RWPE2 (cell line): ENCODE measurements around the gene FBXW2.

Experiments
- ATAC-seq: fragments of 200-7000 bp; cut with Tn5 transposase; 3 replicates; pipeline ENCODE4 v1.9.1; 2021; ENCODE audit warnings: low read depth
- DNase-seq: peaks from one replicate; pipeline ENCODE4 v3.0.0-alpha.2; 2020; ENCODE audit warnings: low spot score
- H3K27ac ChIP-seq: fragments of 450-650 bp; 2 replicates; pipeline ENCODE4 v1.5.1; 2017; ENCODE audit warnings: mild to moderate bottlenecking; ENCODE audit not compliant: poor library complexity, severe bottlenecking
- H3K27me3 ChIP-seq: fragments of 250-450 bp; sonication (Bioruptor Pico); 2 replicates; pipeline ENCODE4 v1.5.1; 2021; ENCODE audit warnings: mild to moderate bottlenecking, moderate library complexity; ENCODE audit not compliant: insufficient read depth, poor library complexity, severe bottlenecking
- H3K36me3 ChIP-seq: fragments of 250-450 bp; sonication (Bioruptor Pico); 2 replicates; pipeline ENCODE4 v1.5.1; 2020; ENCODE audit warnings: low read depth, mild to moderate bottlenecking, moderate library complexity
- H3K4me1 ChIP-seq: fragments of 250-450 bp; sonication (Bioruptor Pico); 2 replicates; pipeline ENCODE4 v1.5.1; 2021; ENCODE audit warnings: mild to moderate bottlenecking, moderate library complexity; ENCODE audit not compliant: insufficient read depth, poor library complexity, severe bottlenecking
- H3K4me3 ChIP-seq: fragments of 250-450 bp; sonication (Bioruptor Pico); 2 replicates; pipeline ENCODE4 v1.5.1; 2021; ENCODE audit warnings: mild to moderate bottlenecking, moderate library complexity; ENCODE audit not compliant: severe bottlenecking
- H3K9me3 ChIP-seq: fragments of 250-450 bp; sonication (Bioruptor Pico); 2 replicates; pipeline ENCODE4 v1.5.1; 2021; ENCODE audit warnings: mild to moderate bottlenecking, moderate library complexity; ENCODE audit not compliant: severe bottlenecking
- TF ChIP-seq, protein P1 (sequence below): fragments of 450-650 bp; IDR thresholded peaks from one replicate; pipeline ENCODE4 v1.5.1; 2017; ENCODE audit warnings: mild to moderate bottlenecking, moderate library complexity; ENCODE audit not compliant: poor library complexity, severe bottlenecking

FBXW2 gene, protein sequence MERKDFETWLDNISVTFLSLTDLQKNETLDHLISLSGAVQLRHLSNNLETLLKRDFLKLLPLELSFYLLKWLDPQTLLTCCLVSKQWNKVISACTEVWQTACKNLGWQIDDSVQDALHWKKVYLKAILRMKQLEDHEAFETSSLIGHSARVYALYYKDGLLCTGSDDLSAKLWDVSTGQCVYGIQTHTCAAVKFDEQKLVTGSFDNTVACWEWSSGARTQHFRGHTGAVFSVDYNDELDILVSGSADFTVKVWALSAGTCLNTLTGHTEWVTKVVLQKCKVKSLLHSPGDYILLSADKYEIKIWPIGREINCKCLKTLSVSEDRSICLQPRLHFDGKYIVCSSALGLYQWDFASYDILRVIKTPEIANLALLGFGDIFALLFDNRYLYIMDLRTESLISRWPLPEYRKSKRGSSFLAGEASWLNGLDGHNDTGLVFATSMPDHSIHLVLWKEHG

DNA sequence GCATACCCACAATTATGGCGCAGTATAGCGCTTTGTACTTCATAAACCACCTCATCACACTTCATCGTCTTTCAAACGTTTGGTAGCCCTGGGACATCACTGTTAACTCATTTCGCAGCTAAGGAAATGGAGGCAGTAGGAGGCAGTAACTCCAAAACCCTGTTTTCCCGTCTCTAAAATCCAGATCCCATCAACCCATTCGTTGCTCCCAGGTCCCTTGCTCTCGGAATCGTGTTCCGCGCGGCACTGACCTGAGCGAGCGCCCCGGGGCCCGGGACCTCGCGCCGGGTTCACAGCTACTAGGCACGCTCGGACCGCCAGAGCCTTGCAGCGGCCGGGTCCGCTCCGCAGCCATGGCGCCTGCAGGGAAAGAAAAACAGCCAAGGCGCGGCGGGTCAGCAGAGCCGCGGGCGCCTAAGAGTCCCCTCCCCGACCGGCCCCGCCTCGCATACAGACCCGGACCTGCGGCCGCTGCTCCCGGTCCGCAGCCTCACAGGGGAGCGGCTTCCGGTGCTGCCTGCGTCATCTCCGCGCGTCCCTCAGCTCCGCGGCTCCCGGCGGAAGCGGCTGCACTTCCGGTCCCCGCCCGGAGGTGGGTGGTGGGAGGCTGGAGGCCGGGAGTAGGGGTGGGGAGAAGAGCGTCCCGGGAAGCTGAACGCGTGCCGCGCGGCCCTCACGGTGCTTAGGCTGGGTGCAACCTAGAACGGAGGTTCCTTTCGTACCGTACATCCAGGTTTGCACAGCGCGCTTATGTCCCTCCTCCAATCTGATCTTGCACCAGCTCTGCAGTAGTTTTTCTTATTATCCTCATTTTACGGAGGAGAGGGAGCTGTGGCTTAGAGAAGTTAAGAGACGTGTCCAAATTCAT, at the start of gene FBXW2:
Gene FBXW2 (minus strand): TSS at position 519 of the 868 bp plus-strand sequence. CDS start 5,158 bp downstream, outside the sequence.
- peaks cover 39% of the 10 kb centered on the region for H3K36me3 ChIP-seq

DNA sequence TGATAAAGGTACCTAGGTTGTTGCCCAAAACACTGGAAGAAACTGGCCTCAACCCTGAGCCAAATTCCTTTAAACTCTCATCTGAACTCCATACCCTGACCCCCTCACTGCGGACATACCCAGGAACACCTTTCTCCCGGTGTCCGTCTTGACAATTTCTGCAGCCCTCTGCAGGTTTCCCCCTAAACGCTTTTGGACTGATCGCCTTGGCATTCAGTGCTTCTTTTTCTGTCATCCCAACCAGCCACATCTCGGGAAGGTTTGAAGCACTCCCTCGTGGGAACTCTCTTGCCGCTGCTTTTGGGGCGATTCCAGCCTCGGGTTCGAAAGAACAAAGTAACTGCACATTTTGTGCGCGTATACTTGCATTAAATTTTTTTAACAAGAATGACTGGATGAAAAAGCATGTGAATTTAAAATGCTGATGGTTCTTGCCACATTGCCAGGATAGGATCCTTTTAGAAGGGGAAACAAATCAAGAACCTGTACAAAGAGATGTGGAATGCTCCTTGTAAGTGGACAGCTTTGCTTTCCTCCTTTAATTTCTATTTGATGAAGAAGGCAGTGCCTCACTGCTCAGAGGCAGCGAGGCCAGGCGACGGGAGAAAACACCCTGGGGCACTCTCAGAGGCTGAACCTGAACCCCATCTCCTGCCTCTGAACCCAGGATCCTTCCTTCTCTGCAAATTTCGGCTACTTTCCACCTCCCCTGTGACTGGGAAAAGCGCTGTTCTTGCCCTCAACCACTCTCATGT, 48.9 kb upstream of the FBXW2 start:
- TF ChIP-seq, protein P1, sequence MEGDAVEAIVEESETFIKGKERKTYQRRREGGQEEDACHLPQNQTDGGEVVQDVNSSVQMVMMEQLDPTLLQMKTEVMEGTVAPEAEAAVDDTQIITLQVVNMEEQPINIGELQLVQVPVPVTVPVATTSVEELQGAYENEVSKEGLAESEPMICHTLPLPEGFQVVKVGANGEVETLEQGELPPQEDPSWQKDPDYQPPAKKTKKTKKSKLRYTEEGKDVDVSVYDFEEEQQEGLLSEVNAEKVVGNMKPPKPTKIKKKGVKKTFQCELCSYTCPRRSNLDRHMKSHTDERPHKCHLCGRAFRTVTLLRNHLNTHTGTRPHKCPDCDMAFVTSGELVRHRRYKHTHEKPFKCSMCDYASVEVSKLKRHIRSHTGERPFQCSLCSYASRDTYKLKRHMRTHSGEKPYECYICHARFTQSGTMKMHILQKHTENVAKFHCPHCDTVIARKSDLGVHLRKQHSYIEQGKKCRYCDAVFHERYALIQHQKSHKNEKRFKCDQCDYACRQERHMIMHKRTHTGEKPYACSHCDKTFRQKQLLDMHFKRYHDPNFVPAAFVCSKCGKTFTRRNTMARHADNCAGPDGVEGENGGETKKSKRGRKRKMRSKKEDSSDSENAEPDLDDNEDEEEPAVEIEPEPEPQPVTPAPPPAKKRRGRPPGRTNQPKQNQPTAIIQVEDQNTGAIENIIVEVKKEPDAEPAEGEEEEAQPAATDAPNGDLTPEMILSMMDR, result no peak
- Histone ChIP-seq H3K4me1 (peaks cover 3% of the 10 kb centered on the region), H3K27ac (peak overlapping the region; percentile 77), H3K9me3 (no peaks in the 10 kb centered on the region), H3K4me3 (peak overlapping the region; percentile 75), H3K27me3 (no peaks in the 10 kb centered on the region), H3K36me3 (peaks cover 22% of the 10 kb centered on the region)
- DNase-seq (no peak), ATAC-seq (peak; percentile 9)

More for the DNA sequence above, at the start of gene FBXW2:
- H3K9me3 ChIP-seq, result no peaks in the 10 kb centered on the region
- TF ChIP-seq, protein P1, result no peak
- DNase-seq (peak; percentile 86), ATAC-seq (peak; percentile 95)
- H3K27me3 ChIP-seq, result no peaks in the 10 kb centered on the region
- H3K4me3 ChIP-seq, result peak within 1 kb of the TSS; percentile 90
- peak within 1 kb of the TSS; percentile 47 for H3K27ac ChIP-seq
- H3K4me1 ChIP-seq, result peaks cover 11% of the 10 kb centered on the region

DNA sequence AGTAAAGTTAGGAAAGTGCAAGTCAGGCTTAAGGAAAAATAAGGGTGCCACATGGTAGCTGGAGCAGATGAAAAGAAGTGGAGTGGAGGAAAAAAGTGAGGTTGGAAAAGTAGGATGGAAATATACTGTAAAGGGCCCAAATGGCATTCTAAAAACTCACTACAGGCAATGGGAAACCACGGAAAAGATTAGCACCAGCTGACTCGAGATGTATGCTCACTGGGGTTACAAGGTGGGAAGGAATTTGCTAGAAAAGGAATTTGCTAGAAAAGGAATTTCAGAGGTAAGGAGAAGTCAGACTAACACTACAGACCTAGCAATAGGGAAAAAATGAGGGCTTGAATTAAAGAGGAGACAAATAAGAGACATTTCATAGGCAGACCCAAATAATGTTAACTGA, 45.9 kb upstream of the FBXW2 start:
- H3K27ac ChIP-seq, result no peak overlapping the region
- ATAC-seq (no peak), DNase-seq (no peak)
- H3K4me1 ChIP-seq, result peaks cover 3% of the 10 kb centered on the region
- no peak overlapping the region for H3K4me3 ChIP-seq
- H3K27me3 ChIP-seq, result no peaks in the 10 kb centered on the region
- H3K36me3 ChIP-seq, result peaks cover 36% of the 10 kb centered on the region
- TF ChIP-seq, protein P1, result no peak
- no peaks in the 10 kb centered on the region for H3K9me3 ChIP-seq

DNA sequence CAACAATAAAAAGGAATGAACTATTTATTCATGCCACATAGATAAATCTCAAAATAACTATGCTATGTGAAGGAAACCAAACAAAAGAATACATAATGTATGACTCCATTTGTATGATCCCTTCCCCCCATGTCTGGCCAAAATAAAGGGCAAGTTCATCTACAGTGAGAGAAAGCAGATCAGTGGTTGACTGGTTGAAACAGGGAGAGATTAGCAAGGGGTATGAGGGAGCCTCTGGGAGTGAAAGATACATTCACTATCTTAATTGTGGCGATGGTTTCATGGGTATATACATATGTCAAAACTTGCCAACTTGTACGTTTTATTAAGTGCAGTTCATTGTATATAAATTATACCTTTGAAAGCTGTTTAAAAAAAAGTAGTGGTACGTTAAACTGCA, 44.7 kb upstream of the FBXW2 start:
- ATAC-seq (no peak), DNase-seq (no peak)
- H3K9me3 ChIP-seq, result no peaks in the 10 kb centered on the region

More for the DNA sequence above, 44.7 kb upstream of the FBXW2 start:
- H3K27ac ChIP-seq, result no peak overlapping the region
- H3K27me3 ChIP-seq, result no peaks in the 10 kb centered on the region
- H3K36me3 ChIP-seq, result peaks cover 40% of the 10 kb centered on the region
- TF ChIP-seq, protein P1, result no peak
- no peak overlapping the region for H3K4me3 ChIP-seq
- no peaks in the 10 kb centered on the region for H3K4me1 ChIP-seq
